HG03432 (cell line): ENCODE data around the gene PPL.
"Not testable (repeated sequence)": the region's sequence is repeated elsewhere in the genome, so short reads cannot be mapped to it uniquely, and the experiment has no call there.

ENCODE experiments used
- ATAC-seq: cut with Tn5 transposase; IDR thresholded peaks from one replicate; pipeline ENCODE4 v1.9.1; 2021; ENCODE audit warnings: mild to moderate bottlenecking, moderate library complexity; ENCODE audit not compliant: unreplicated experiment

The PPL gene

GRCh38 chr16:4960579-4960978 lies 23.6 kb upstream of the PPL start:
- no peak for ATAC-seq

GRCh38 chr16:4958510-4959438 lies 21.8 kb upstream of the PPL start:
- ATAC-seq: no peak

- peak; percentile 74 for ATAC-seq
Observed at GRCh38 chr16:4957720-4958509, 21.0 kb upstream of the PPL start, which contains the start of gene SEC14L5. Gene SEC14L5 (plus strand): TSS chr16:4958330. CDS start chr16:4959324, 994 bp downstream.

- ATAC-seq: no peak
Observed at GRCh38 chr16:4957420-4957719, 20.4 kb upstream of the PPL start.

- no peak for ATAC-seq
Observed at GRCh38 chr16:4954714-4955113, 17.8 kb upstream of the PPL start.

- not testable (repeated sequence) for ATAC-seq
Observed at GRCh38 chr16:4951583-4951982, 14.6 kb upstream of the PPL start.

GRCh38 chr16:4949986-4950385 lies 13.0 kb upstream of the PPL start:
- no peak for ATAC-seq

- ATAC-seq: no peak
Observed at GRCh38 chr16:4948903-4949766, 12.2 kb upstream of the PPL start.

- ATAC-seq: no peak
Observed at GRCh38 chr16:4947722-4948503, 11.0 kb upstream of the PPL start.

GRCh38 chr16:4946917-4947316 lies 10.0 kb upstream of the PPL start:
- ATAC-seq: no peak

GRCh38 chr16:4945560-4946502 lies 8.9 kb upstream of the PPL start:
- ATAC-seq: no peak

GRCh38 chr16:4944333-4945281 lies 7.7 kb upstream of the PPL start:
- no peak for ATAC-seq

GRCh38 chr16:4942481-4942880 lies 5.5 kb upstream of the PPL start:
- ATAC-seq: no peak

- no peak for ATAC-seq
Observed at GRCh38 chr16:4940719-4941118, 3.8 kb upstream of the PPL start.

- ATAC-seq: no peak
Observed at GRCh38 chr16:4938683-4939030, 1.7 kb upstream of the PPL start.

- ATAC-seq: no peak
Observed at GRCh38 chr16:4937782-4938682, 1.1 kb upstream of the PPL start.
